ENCODE data around the gene SENP2. TPM values are rescaled to one million over a fixed set of nuclear protein-coding genes. Genes with fewer than 3 reads are reported as not detected.

The SENP2 gene
- total and polyA plus RNA-seq, 9 of the 15 experiments (the other 6 are each of a cell fraction or from before 2014, with no cell fraction given) = 11.8 to 67.1 (median 41.1) TPM

- peak; percentile 88 for TF ChIP-seq ATF3 (IDR thresholded peaks at IDR 0.05)
- no peak for TF ChIP-seq ATF3 (CRISPR knock-in tag; conservative IDR thresholded peaks at IDR 0.05)
- peak; percentile 89 for TF ChIP-seq SMARCE1 (IDR thresholded peaks at IDR 0.05)
- TF ChIP-seq ZNF639 (CRISPR knock-in tag; conservative IDR thresholded peaks at IDR 0.05 in 1 of 2, IDR thresholded peaks at IDR 0.05 in 1 of 2) = no peak
- TF ChIP-seq ZNF584 (CRISPR knock-in tag; IDR thresholded peaks at IDR 0.05; ENCODE audit: low read depth) = no peak
- no peak for TF ChIP-seq CCNT2 (IDR thresholded peaks at IDR 0.05; ENCODE audit: borderline replicate concordance, extremely low read depth, insufficient read length, low read depth, low read length)
- peak; percentile 68; the same call in 1 of the 2 replicates for TF ChIP-seq CREB1 (IDR thresholded peaks at IDR 0.05)
- no peak for TF ChIP-seq CREB1 (CRISPR knock-in tag; IDR thresholded peaks at IDR 0.05)
- no peak for TF ChIP-seq SLC30A9 (CRISPR knock-in tag; IDR thresholded peaks at IDR 0.05)
- peak; percentile 74; the same call in 1 of the 2 replicates for TF ChIP-seq CC2D1A (IDR thresholded peaks at IDR 0.05)
- TF ChIP-seq U2AF1 (optimal IDR thresholded peaks at IDR 0.05; ENCODE audit: low read depth, low read length) = no peak
- TF ChIP-seq ZNF133 (CRISPR knock-in tag; IDR thresholded peaks at IDR 0.05) = no peak
- TF ChIP-seq ARID2 (IDR thresholded peaks at IDR 0.05) = no peak
- no peak for TF ChIP-seq POLR2A (conservative IDR thresholded peaks at IDR 0.05)
- TF ChIP-seq ZFP36 (IDR thresholded peaks at IDR 0.05; ENCODE audit: low read depth, low read length, partially characterized antibody) = no peak
- peak; percentile 60 for TF ChIP-seq PML (IDR thresholded peaks at IDR 0.05; ENCODE audit: low read length)
- TF ChIP-seq ZNF274 (IDR thresholded peaks at IDR 0.05; ENCODE audit: borderline replicate concordance, low read depth, low read length) = no peak
- 0 out of 2 replicates have a peak, but pooled peaks have one; percentile 13 for TF ChIP-seq HMBOX1 (IDR thresholded peaks at IDR 0.05)
- peak in 1 of 2 experiments; percentile 71; a peak in 1 of 4 replicates for TF ChIP-seq HDAC1 (IDR thresholded peaks at IDR 0.05)
Measured at GRCh38 chr3:185555101-185555501, 31.0 kb upstream of the SENP2 start (continued).
